ENCODE measurements around the gene NXPE4. TPM values are rescaled to one million over a fixed set of nuclear protein-coding genes. Genes with fewer than 3 reads are reported as not detected.
A peak's percentile ranks its signal among the peaks of the same experiment; 100 is the strongest.

The NXPE4 gene
- total RNA-seq, 1 experiment from 2014 or later: not detected

DNA sequence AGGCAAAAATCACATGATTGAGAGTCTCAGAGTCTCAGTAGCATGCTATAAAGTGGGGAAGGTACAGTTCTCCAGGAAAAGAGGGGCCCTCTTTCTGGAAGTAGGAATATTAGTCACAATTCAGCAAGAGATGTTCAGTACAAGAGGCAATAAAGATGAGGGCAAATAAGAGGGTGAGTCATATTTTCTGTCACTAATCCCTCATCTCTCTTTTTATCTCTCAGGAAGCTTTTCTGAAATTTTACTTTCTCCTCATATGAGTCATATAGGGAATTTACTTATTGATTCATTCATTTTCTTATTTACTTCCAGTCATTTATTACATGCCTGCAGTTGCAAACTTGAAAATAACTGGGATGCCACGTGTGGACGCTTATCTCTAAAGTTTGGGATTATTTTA is 32.5 kb downstream of the NXPE4 start:
- H3K27me3 Mint-ChIP-seq (ENCODE audit: insufficient read depth, unreplicated experiment): no peaks in the 10 kb centered on the region
- CTCF ChIA-PET: interaction anchor here (0.6 kb wide), 1 partner anchor 172 kb away, joined by 3 read pairs; no protein-coding TSS in a partner anchor
- H3K4me1 Mint-ChIP-seq (ENCODE audit: low read depth, unreplicated experiment): peaks cover 36% of the 10 kb centered on the region
- Histone ChIP-seq H3K27me3 (replicated peaks; ENCODE audit: control insufficient read depth, insufficient read depth, low read length) (no peaks in the 10 kb centered on the region; the same call in 1 of the 2 replicates), H3K4me3 (ENCODE audit: low read depth, low read length) (no peak overlapping the region), H3K36me3 (ENCODE audit: control insufficient read depth, insufficient read depth, low read length) (no peaks in the 10 kb centered on the region), H3K4me1 (peaks cover 30% of the 10 kb centered on the region), H3K9me3 (0 out of 2 replicates have a peak, but pooled peaks cover 2% of the 10 kb centered on the region)
- no peaks in the 10 kb centered on the region for H3K36me3 Mint-ChIP-seq (ENCODE audit: insufficient read depth, unreplicated experiment)
- peak overlapping the region; percentile 11 for H3K4me3 Mint-ChIP-seq (ENCODE audit: unreplicated experiment)
- peak overlapping the region; percentile 3 for H3K27ac Mint-ChIP-seq (ENCODE audit: unreplicated experiment)
- H3K9me3 Mint-ChIP-seq (ENCODE audit: unreplicated experiment): no peaks in the 10 kb centered on the region
- intact Hi-C loops (cut with micrococcal nuclease; ENCODE audit: unreplicated experiment): loop anchor here (10.0 kb wide), 1 partner anchor 278 kb away; no protein-coding TSS in a partner anchor
- DNase-seq: no peak
- no TSS peak for BruUV-seq (replicated peaks)
- TF ChIP-seq, protein P1, sequence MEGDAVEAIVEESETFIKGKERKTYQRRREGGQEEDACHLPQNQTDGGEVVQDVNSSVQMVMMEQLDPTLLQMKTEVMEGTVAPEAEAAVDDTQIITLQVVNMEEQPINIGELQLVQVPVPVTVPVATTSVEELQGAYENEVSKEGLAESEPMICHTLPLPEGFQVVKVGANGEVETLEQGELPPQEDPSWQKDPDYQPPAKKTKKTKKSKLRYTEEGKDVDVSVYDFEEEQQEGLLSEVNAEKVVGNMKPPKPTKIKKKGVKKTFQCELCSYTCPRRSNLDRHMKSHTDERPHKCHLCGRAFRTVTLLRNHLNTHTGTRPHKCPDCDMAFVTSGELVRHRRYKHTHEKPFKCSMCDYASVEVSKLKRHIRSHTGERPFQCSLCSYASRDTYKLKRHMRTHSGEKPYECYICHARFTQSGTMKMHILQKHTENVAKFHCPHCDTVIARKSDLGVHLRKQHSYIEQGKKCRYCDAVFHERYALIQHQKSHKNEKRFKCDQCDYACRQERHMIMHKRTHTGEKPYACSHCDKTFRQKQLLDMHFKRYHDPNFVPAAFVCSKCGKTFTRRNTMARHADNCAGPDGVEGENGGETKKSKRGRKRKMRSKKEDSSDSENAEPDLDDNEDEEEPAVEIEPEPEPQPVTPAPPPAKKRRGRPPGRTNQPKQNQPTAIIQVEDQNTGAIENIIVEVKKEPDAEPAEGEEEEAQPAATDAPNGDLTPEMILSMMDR (IDR thresholded peaks at IDR 0.05; ENCODE audit: insufficient read depth in 1 of 2, low read depth in 1 of 2, low read length in 1 of 2, severe bottlenecking in 1 of 2, unreplicated experiment in 1 of 2): no peak
- POLR2A ChIA-PET: no interaction called here

- TF ChIP-seq, protein P1 (IDR thresholded peaks at IDR 0.05; ENCODE audit: insufficient read depth in 1 of 2, low read depth in 1 of 2, low read length in 1 of 2, severe bottlenecking in 1 of 2, unreplicated experiment in 1 of 2): no peak
- POLR2A ChIA-PET: no interaction called here
- Mint-ChIP-seq H3K4me1 (ENCODE audit: low read depth, unreplicated experiment) (peaks cover 42% of the 10 kb centered on the region), H3K27me3 (ENCODE audit: insufficient read depth, unreplicated experiment) (no peaks in the 10 kb centered on the region), H3K9me3 (ENCODE audit: unreplicated experiment) (no peaks in the 10 kb centered on the region), H3K4me3 (ENCODE audit: unreplicated experiment) (peak overlapping the region; percentile 11), H3K36me3 (ENCODE audit: insufficient read depth, unreplicated experiment) (no peaks in the 10 kb centered on the region), H3K27ac (ENCODE audit: unreplicated experiment) (peak overlapping the region; percentile 3)
- DNase-seq: no peak
- intact Hi-C loops (cut with micrococcal nuclease; ENCODE audit: unreplicated experiment): loop anchor here (10.0 kb wide), 1 partner anchor 278 kb away; no protein-coding TSS in a partner anchor
- 0 out of 2 replicates have a peak, but pooled peaks cover 2% of the 10 kb centered on the region for H3K9me3 ChIP-seq
- H3K36me3 ChIP-seq (ENCODE audit: control insufficient read depth, insufficient read depth, low read length): no peaks in the 10 kb centered on the region
- no peak overlapping the region for H3K4me3 ChIP-seq (ENCODE audit: low read depth, low read length)
- no TSS peak for BruUV-seq (replicated peaks)
- H3K27me3 ChIP-seq (replicated peaks; ENCODE audit: control insufficient read depth, insufficient read depth, low read length): no peaks in the 10 kb centered on the region; the same call in 1 of the 2 replicates
- peaks cover 30% of the 10 kb centered on the region for H3K4me1 ChIP-seq
- CTCF ChIA-PET: interaction anchor here (0.7 kb wide), 1 partner anchor 26 kb away, joined by 3 read pairs; no protein-coding TSS in a partner anchor
Measured at GRCh38 chr11:114562166-114562916, 33.2 kb downstream of the NXPE4 start.

GRCh38 chr11:114559425-114560310 is 35.9 kb downstream of the NXPE4 start, which contains the start of gene NXPE1:
NXPE1 (minus strand) TSS chr11:114559881; CDS start chr11:114551201, 8,680 bp downstream.
- no peaks in the 10 kb centered on the region for H3K9me3 Mint-ChIP-seq (ENCODE audit: unreplicated experiment)

More at GRCh38 chr11:114559425-114560310, 35.9 kb downstream of the NXPE4 start, which contains the start of gene NXPE1:
- peak in 1 of 2 experiments; percentile 12 for DNase-seq
- Histone ChIP-seq H3K9me3 (0 out of 2 replicates have a peak, but pooled peaks cover 2% of the 10 kb centered on the region), H3K27me3 (replicated peaks; ENCODE audit: control insufficient read depth, insufficient read depth, low read length) (no peaks in the 10 kb centered on the region), H3K4me3 (ENCODE audit: low read depth, low read length) (no peak within 1 kb of the TSS), H3K36me3 (ENCODE audit: control insufficient read depth, insufficient read depth, low read length) (no peaks in the 10 kb centered on the region), H3K4me1 (peaks cover 51% of the 10 kb centered on the region)
- H3K4me3 Mint-ChIP-seq (ENCODE audit: unreplicated experiment): peak within 1 kb of the TSS; percentile 6
- POLR2A ChIA-PET: no interaction called here
- intact Hi-C loops (cut with micrococcal nuclease; ENCODE audit: unreplicated experiment): loop anchor here (5.0 to 10.0 kb wide), 3 partner anchors 122 to 275 kb away; partner anchors contain the start of genes C11orf71, RBM7 and REXO2
- H3K27ac Mint-ChIP-seq (ENCODE audit: unreplicated experiment): peak within 1 kb of the TSS; percentile 53
- TF ChIP-seq, protein P1 (IDR thresholded peaks at IDR 0.05; ENCODE audit: insufficient read depth in 1 of 2, low read depth in 1 of 2, low read length in 1 of 2, severe bottlenecking in 1 of 2, unreplicated experiment in 1 of 2): no peak
- no TSS peak for BruUV-seq (replicated peaks)
- CTCF ChIA-PET: interaction anchor here (0.6 kb wide), 1 partner anchor 244 kb away, joined by 3 read pairs; no protein-coding TSS in a partner anchor
- H3K4me1 Mint-ChIP-seq (ENCODE audit: low read depth, unreplicated experiment): peaks cover 58% of the 10 kb centered on the region
- no peaks in the 10 kb centered on the region for H3K36me3 Mint-ChIP-seq (ENCODE audit: insufficient read depth, unreplicated experiment)
- H3K27me3 Mint-ChIP-seq (ENCODE audit: insufficient read depth, unreplicated experiment): no peaks in the 10 kb centered on the region

All from Caco-2 (cell line).